Ureter (tissue), 1 donor: ENCODE results near the gene C19orf38. TPM values are rescaled to one million over a fixed set of nuclear protein-coding genes. Genes with fewer than 3 reads are reported as not detected.

Experiments used
- DNase-seq: peaks from one replicate; pipeline ENCODE4 v3.0.0-alpha.2; 2020; ENCODE audit warnings: low spot score
- total RNA-seq: library from RNA; stranded (reverse); gene quantifications from one replicate; pipeline ENCODE4 v1.2.4, GENCODE V29; 2023
- donor health status: DM: yes; HTN: yes; CAD: no.

The C19orf38 gene
- total RNA-seq, 1 donor from 2014 or later, result 0.99 TPM

DNA sequence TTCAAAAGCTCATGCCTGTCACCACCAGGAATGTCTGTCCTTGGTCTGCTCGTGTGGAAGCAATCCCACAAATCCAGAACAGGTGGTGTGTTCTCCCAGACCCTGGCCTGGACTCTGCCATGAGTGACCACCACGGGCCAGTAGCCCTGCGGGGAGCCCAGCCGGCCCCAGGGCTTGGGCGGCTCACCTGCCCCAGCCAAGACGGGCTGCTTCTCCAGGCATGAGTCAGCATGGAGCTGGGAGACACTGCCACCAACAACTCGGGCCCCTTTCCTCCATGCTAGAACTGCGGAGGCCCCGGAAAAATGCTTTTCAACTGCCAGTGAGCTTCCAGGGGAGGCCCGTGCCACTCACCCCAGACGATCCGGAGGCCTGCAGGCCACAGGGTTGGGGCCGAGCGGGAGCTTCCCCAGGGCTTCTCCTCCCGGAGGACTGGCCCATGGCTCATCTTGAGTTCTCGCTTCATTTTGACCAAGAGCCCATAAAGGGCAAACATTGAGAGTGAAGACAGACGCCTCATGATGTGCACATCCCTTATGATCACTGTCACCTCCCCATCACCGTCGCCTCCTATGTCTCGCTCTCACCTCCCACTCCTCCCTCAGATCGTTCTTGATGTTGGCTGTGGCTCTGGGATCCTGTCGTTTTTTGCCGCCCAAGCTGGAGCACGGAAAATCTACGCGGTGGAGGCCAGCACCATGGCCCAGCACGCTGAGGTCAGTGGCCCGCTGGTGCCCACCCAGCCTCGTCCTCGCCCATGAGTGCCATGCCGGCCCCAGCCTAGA lies 63.6 kb downstream of the C19orf38 start:
- DNase-seq, result no peak

DNA sequence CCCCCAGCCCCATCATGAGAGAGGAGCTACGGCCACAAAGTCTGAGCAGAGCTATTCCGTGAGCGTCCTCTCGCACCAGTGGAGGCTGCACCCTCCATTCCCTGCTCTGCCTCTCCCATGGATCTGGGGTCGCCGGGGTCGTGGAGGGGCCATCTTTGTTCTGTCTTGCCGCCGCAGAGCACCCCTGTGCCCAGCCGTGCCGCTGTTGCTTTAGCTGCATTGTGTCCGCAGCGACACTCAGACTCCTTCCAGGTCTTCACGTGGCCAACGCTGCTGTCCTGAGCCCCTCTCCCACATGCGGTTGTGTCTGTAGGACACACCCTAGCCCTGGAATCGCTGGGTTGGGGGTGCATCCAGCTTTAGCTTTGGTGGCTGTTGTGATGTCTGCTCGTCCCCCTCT lies 64.4 kb downstream of the C19orf38 start:
- DNase-seq, result no peak

DNA sequence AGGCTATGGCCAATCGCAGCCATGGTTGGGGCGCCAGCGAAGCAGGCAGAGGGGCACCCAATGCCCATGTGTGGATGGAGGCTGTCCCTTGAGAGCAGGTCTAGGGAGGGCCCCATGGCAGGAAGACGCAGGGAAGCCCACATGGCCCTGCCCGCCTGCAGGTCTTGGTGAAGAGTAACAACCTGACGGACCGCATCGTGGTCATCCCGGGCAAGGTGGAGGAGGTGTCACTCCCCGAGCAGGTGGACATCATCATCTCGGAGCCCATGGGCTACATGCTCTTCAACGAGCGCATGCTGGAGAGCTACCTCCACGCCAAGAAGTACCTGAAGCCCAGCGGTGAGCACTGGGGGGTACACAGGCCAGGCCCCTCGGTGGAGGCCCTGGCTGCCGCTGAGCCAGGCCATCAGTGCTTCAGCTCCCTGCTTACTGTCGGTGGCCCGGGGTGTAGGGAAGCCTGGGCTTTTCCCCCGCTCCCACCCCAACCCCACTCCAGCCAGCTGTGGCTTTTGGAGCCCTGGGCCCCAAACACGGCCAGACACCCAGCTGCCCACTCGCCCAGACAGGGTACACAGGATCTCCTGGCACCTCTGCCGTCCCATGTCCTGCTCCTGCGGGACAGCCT lies 65.6 kb downstream of the C19orf38 start:
- no peak for DNase-seq

DNA sequence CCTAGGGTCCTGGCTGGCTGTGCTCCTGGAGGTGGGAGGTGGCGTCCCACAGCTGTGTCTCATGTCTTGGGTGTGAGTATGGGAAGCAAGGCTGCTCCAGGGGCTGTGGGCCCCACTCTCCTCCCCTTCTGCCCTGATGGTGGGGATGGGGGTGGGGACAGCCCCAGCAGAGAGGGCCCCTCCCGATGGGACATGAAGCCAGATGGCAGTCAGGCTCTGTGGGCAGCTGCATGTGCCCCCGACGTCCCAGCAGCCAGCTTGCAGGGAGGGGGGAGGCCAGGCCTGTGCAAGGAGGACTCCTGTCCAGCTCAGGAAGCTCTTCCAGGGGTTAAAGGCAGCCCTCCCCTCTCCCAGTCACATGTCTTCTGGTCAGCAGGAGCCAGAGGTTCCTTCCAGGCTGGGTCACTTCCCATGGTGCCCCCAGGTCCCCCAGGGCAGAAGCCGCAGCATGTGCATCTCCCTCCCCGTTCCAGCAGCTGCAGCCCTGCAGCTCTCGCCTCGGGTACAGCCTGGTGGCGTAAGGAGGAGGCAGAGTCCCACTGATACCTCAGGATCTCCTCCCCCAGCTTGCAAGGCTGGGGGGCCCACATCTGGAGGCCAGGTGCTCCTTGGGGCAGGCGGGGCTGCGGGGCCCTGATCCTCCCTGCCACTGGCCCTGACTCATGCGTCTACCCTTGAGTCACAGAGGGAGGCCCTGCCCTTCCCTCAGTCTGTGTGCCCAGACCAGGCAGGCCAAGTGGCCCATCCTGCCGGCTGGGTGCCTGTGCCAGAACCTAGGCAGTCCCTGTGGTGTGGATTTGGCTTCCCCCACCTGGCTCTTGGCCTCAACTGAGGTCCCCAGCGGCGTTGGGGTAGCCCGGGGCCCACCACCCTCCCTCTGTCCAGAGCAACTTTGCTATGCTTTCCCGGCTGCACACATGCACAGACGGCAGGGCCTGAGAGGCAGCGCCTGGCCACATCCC lies 67.2 kb downstream of the C19orf38 start:
- no peak for DNase-seq

DNA sequence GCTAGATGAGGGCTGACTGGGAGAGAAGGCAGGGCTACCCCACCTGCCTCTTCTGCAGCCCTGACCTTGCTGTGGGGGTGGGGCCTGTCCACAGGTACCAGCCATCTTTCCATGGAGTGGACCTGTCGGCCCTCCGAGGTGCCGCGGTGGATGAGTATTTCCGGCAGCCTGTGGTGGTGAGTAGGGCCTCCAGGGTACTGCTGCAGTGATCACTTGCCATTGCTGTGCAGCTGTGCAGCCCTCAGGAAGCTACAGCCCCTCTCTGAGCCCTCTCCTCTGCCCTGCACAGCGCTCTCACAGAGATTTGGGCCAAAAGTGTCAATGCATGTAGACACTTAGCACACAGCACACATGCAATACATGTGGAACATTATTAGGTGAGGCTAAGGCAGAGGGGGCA lies 68.4 kb downstream of the C19orf38 start:
- no peak for DNase-seq

GRCh38 chr19:10918359-10918758 lies 70.1 kb downstream of the C19orf38 start:
- DNase-seq, result no peak

Other genes with a start within 250 kb of the C19orf38 start
- gene SLC44A2, start 222.9 kb upstream of the C19orf38 start, total RNA-seq, result 381 TPM
- 331 TPM for gene ILF3, start 194.1 kb upstream of the C19orf38 start, total RNA-seq
- 64.2 TPM for gene QTRT1, start 147.0 kb upstream of the C19orf38 start, total RNA-seq
- 352 TPM for gene DNM2, start 130.3 kb upstream of the C19orf38 start, total RNA-seq
- gene TMED1, start 12.2 kb upstream of the C19orf38 start, total RNA-seq, result 13.3 TPM
- 41.2 TPM for gene CARM1, start 23.1 kb downstream of the C19orf38 start, total RNA-seq
- gene YIPF2, start 80.2 kb downstream of the C19orf38 start, total RNA-seq, result 60.9 TPM
- 17.2 TPM for gene TIMM29, start 80.4 kb downstream of the C19orf38 start, total RNA-seq
- 140 TPM for gene SMARCA4, start 112.6 kb downstream of the C19orf38 start, total RNA-seq
- gene LDLR, start 241.0 kb downstream of the C19orf38 start, total RNA-seq, result 78.2 TPM